Measurements from ENCODE around the gene PGLYRP2. TPM values are rescaled to one million over a fixed set of nuclear protein-coding genes. Genes with fewer than 3 reads are reported as not detected.
A peak's percentile ranks its signal among the peaks of the same experiment; 100 is the strongest.
"Not testable (repeated sequence)": the region's sequence is repeated elsewhere in the genome, so short reads cannot be mapped to it uniquely, and the experiment has no call there.

The PGLYRP2 gene
- total RNA-seq = 0.34 TPM

DNA sequence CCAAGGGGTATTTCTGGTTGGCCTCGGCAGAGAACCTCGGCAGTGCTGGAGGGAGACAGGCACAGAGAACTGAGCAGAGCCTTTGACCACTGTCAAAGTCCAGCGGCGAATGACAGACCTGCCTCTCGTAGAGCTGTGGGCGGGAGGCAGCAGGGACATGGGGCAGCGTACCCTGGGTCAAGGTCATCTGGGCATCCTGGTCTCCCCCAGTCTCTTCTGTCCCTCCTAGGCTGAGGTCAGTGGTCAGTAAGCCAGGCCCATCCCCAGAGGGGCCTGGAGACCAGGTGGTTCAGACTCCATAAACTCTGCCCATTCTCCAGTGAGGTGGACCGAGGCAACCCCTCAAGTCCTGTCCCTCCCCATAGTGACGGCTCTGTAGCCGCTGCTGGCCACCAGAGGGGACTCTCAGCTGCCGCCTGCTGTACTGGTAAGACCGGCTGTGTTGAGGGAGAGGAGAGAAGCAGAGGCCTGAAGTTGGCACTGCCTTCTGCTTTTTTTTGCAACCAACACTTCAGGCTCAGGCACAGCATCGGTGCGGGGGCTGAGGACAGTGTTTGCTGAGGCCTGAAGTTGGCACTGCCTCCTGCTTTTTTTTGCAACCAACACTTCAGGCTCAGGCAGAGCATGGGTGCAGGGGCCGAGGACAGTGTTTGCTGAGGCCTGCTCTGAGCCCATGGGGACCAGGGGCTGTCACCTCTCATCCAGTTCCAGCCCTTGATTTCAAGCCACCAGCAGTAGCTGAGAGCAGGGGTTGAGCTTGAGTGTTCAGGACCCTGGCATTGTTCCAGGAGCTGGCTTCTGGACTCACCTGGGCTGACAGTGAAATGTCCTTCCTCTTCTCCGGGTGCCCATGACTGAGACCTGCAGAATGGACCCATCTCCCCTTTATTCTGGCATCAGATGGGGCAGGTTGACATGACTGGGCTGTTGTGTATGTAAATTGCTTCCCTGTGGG is at the start of gene PGLYRP2:
PGLYRP2 (minus strand) TSS at position 111 of the 955 bp plus-strand sequence. CDS start 130 bp downstream, outside the sequence.
- peak; percentile 61 for DNase-seq (ENCODE audit: low spot score)

- no peak for DNase-seq (ENCODE audit: low spot score)
These were observed 48.4 kb upstream of the PGLYRP2 start for GRCh38 chr19:15527705-15528104.

DNA sequence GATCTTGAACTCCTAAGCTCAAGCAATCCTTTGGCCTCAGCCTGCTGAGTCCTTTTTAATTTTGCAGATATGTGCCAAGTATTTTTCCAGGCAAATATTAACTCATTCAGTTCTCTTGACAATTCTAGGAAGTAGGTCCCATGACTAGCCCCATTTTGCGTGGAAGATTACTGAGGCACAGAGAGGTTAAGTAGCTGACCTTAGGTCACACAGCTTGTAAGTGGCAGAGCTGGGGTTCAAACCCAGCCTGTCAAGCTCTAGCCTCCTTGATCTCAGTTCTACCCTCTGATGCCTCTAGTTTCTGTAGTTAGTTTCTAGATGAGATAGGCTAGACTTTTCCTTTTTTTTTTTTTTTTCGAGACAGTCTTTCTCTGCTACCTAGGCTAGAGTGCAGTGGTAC is 47.1 kb upstream of the PGLYRP2 start:
- no peak for DNase-seq (ENCODE audit: low spot score)

DNA sequence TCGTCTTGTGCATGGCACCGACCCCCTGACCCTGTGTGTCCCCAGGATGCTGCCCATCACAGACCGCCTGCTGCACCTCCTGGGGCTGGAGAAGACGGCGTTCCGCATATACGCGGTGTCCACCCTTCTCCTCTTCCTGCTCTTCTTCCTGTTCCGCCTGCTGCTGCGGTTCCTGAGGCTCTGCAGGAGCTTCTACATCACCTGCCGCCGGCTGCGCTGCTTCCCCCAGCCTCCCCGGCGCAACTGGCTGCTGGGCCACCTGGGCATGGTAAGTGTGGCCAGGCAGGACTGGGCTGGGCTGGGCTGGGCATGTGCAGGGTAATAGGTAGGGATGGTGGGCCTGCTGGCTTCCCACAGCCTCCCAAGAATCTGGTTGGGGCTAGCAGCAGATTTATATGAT is 46.0 kb upstream of the PGLYRP2 start:
- DNase-seq (ENCODE audit: low spot score) = no peak

DNA sequence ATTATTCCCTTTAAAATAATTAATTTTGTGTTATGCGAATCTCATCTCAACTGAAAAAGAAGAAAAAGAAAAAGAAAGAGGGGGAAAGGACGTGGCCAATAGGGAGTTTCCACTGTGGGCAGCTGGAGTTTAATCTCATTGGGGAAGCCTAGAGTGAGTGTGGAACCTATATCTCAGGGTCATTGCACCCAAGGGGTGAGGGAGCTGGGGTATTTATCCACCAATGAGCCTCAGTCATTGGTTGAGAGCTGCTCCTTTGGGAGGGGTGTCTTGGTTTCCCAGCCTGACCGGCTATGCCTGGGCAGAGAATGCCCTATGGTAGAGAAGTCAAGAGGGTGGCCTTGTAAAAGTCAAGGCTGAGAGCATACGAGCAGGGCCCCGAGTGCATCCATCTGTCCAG is 45.5 kb upstream of the PGLYRP2 start:
- no peak for DNase-seq (ENCODE audit: low spot score)

- no peak for DNase-seq (ENCODE audit: low spot score)
These were observed 40.2 kb upstream of the PGLYRP2 start for GRCh38 chr19:15519433-15519976.

- DNase-seq (ENCODE audit: low spot score) = no peak
These were observed 38.5 kb upstream of the PGLYRP2 start for GRCh38 chr19:15517778-15518177.

DNA sequence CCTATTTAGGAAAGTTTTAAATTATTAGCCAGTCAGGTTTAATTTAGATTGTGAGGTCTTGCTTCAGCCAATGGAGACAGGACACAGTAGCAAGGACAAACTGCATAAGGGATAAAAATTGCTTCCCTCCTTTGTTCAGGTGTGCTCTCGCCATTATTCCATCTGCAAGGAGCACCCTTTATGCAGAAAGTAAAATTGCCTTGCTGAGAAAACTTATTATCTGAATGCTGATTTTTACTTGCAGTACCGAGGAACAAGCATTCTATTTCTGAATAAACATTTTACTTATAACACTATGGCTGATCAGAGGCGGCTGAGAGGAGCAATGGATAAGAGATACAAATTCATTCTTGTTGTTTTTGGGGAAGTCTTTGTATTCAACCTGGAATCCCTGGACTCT is 37.1 kb upstream of the PGLYRP2 start:
- no peak for DNase-seq (ENCODE audit: low spot score)

DNA sequence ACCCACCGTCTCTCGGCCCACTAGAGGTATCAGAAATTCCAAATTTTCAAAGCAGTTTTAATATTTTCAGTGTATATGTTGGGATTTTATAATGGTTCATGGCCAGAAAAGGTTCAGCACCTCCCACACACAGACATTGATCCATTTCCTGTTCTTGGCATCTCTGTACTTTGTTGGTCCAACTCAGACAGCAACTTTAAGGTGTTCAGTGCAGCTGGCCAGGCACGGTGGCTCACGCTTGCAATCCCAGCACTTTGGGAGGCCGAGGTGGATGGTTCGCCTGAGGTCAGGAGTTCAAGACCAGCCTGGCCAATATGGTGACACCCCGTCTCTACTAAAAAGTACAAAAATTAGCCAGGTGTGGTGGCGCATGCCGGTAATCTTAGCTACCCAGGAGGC is 35.9 kb upstream of the PGLYRP2 start:
- DNase-seq (ENCODE audit: low spot score) = not testable (repeated sequence)

DNA sequence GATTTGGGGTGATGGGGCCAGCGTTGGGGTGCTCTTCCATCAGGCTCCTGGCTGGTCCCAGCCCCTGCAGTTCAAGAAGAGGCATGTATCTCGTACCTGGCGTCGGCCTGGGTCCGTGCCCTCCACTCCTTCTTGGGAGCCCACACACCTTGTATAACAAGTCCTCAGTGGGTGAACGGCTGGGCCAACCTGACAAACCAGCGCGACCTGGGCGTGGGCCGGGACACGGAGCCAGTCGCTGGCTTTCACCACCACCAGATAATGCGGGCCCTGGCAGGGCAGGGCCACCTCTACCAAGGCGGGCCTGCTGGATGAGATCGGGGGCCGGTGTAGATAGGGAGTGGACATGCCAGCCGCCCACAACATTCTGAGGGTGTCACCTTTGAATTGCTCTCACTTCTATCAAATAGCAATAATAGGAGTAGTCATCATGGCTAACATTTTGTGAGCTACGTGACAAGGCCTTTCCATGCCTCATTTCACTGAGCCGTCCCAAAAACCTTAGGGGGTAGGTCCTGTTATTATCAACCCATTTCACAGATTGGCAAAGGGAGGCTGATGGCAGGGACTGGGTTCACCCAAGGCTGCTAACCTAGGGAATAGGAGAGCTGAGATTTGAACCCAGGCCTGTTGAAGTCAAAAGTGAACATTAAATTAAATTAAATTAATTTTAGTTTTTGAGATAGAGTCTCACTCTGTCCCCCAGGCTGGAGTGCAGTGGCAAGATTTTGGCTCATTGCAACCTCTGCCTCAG is 32.5 kb upstream of the PGLYRP2 start:
- DNase-seq (ENCODE audit: low spot score) = peak; percentile 80

DNA sequence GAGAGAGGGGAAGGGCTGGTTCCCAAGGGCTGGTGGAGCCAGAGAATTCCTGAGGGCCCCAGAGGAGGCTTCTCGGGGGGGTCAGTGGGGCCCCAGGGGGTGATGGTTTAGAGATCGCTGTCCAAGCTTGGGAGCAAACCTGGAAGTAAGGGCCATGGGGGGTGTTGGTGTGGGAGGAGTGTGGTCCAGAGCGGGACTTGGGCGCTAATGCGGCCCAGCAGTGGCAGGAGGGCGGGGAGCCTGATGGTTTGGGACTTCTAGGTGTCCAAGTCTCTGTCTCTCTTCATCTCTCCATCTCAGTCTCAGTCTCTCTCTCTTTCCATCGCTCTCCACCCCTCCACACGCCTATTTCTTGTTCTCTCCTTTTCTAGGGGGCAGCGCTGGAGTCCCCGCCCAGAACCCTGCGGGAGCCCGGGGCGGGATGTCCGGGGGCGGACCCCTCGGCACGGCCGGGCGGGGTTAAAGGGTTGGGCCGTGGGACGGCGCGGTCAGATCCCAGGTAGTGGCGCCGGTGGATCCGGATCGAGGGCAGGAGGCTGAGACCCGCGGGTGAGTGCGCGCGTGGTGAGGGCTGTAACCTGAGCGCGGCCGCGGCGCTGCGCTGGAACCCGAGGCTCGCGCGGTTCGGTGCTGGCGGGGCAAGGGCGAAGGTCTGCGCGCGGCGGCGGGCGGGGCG is 28.9 kb upstream of the PGLYRP2 start, which contains the start of gene CYP4F22:
CYP4F22 (plus strand) TSS at position 491 of the 676 bp plus-strand sequence. CDS start 16,812 bp downstream, outside the sequence.
- DNase-seq (ENCODE audit: low spot score) = no peak

GRCh38 chr19:15507068-15508034 is 28.1 kb upstream of the PGLYRP2 start:
- no peak for DNase-seq (ENCODE audit: low spot score)

GRCh38 chr19:15506074-15506571 is 26.8 kb upstream of the PGLYRP2 start:
- DNase-seq (ENCODE audit: low spot score) = no peak

DNA sequence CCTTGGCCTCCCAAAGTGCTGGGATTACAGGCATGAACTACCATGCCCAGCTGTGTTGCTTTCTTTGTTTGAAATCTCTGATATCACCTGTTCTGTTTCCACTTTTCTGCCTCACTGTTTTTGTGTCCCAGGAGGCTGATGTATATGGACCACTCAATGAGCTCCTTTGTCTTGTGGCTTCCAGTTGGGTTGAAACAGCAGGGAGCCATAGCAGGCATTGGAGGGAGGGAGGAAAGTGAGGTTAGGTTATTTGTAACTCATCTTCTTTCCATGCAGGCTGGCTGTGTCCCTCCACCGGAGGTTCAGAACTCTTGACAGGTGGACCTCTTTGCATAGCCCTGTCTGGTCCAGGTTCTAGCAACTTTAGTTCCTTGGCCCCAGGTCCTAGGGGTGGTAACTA is 23.0 kb upstream of the PGLYRP2 start:
- DNase-seq (ENCODE audit: low spot score) = no peak

DNA sequence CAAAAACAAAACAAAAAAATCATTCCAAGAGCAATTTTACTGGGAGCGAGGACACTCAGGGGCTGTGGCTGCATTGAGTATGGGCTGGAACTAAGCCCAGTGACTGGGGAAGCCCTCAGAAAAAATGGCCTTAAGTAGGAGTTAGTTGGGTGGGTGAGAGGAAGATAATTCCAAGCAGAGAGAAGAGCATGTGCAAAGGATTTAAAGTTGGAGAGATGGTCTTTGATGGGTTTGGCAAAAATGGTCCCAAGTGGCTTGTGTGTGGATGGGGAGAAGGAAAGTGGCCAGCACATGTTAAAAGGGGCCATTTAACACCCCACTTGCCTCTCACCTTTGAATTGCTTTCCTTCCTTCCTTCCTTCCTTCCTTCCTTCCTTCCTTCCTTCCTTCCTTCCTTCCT is 22.3 kb upstream of the PGLYRP2 start:
- no peak for DNase-seq (ENCODE audit: low spot score)

DNA sequence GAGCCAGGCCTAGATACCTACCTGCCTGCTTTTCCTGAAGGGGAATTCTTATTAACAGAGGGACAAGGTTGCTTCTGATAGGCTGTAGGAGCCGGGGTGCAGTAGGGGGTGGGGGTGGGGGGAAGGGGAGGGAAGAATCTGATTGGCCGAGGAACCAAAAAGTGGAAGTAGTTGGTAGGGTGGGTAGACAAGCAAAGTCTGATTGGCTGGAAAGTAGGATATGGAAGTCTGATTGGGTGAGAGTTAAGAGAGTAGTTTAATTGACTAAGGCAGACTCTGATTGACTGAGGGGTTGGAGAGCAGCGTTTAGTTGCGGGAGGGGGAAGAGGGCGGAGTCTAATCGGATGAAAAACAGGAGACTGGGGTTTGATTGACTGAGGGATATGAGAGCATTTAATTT is 19.6 kb upstream of the PGLYRP2 start:
- DNase-seq (ENCODE audit: low spot score) = no peak

GRCh38 chr19:15498156-15498858 is 19.0 kb upstream of the PGLYRP2 start:
- no peak for DNase-seq (ENCODE audit: low spot score)

DNA sequence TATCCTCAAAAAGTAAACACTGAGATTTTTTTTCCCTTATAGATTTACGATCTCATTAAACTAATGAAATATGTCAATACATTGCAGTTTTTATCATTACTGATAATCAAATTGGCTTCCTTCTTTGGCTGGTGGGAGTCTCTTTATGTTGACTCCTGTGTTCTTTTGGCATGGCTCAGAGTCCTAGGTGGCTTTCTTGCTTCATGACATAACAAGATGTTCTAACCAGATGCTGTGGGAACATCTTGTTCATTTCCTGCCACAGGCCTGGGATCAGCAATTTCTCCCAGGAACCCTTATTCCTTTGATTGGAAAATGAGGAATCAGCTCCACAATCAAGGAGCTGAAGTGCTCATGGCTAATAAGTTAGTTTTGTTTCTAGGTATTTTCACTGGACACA is 15.8 kb upstream of the PGLYRP2 start:
- DNase-seq (ENCODE audit: low spot score) = no peak

DNA sequence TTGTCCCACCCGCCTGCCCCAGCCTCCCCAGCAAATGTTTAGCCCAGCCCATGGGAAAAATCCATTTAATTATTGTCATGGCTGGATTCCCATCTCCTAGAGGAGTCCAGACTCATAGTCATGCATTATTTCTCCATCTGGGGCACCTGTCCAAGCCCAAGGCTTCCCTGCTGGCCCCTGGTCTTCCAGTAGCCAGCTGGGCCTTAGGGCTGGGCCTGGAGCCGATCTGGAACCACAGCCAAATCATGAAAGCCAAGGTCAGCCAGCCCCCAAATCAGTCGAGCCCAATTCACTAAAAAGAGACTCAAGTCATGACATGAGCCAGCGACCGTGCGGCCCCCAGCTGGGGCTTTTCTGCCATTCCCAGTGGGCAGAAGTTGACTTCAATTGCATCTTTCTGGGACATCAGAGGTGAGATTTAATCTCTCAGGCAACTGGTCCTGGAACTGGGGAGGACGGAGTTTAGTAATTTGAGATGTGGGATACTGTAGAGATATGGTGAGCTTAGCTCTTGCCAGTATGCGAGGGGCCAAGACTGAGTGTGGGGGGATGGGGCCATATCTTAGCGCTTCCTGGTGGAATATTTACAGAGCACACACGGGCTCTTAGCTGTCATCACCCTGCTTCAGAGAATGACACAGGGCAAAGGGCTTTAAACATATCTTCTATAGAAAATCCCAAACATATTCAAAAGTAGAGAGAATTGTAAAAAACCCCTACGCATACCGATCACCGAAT is 9.4 kb upstream of the PGLYRP2 start:
- DNase-seq (ENCODE audit: low spot score) = no peak
